ENCODE results near the gene NDUFB3.

Gene NDUFB3

DNA sequence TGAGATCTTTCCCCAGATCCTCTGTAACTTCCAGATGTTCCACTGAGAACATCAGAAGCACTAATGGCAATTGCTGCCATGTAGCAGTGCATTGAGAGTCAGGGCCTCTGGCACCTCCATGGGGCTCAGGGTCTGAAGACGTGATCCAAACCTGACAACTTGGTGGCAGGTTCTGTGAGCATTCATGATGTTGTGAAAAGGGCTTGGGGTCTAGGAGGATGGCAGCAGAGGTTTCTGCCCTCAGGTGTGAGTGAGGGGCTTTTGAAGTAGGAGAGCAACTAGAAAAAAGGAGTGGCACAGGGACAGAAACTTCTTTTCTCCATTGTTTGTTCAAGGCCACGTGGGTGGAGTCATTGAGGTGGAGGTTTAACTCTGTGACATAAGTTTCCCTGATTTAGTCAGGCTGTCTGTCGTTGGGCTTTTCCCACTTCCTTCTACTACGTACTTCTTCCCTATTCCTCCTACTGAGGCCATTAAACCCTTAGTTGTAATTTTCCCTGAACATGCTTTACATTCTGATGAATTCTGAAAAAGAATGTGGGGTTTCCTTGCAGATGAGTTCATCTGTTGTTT is 57.2 kb downstream of the NDUFB3 start:
- no peak for DNase-seq (ENCODE audit: low read depth in 2 of 2)

DNA sequence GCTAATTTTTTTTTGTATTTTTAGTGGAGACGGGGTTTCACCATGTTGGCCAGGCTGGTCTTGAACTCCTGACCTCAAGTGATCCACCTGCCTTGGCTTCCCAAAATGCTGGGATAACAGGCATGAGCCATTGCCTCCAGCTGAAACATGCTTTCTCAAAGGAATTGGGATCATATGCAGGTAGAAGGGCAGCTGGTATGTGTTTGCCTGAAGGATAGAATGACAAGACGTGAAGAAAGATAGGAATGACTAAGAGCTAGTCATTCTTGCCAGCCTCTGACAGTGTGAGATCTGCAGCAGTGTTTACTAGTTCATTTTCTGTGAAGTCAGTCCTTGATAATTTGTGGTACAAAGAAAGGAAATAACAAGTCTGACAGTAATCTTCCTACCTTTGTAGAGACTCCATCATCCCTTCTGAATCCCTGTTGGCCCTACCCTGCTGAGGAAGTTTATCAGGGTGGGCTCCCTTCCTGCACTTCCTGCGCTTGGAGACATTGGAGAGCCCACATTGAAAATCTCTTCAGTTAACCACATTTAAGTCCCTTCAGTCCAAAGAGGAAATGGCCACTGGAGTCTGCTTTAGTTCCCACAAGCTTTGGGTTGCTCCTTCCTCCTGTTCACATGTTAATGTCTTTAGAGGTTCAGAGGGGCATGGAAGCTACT is 58.9 kb downstream of the NDUFB3 start:
- DNase-seq (ENCODE audit: low read depth in 2 of 2), result no peak

DNA sequence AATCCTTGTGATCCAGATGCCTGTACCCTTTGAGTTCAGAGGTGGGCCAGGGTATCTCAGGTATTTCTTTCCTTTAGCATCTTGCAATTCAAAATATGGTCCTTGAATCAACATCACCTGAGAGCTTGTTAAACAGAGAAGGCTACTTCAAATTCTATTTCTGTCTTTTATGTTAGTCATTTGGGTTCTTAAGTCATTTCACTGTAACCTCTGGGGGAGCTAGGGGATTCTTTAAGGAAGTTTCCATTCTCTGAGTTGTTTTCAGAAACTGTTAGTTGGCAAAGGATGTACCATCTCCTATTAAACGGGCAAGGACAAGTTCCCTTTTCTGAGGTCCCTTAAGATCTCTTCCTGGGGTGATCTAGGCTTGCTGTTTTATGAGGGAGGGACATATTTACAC is 60.7 kb downstream of the NDUFB3 start:
- DNase-seq (ENCODE audit: low read depth in 2 of 2), result no peak

Data from stimulated activated CD8-positive, alpha-beta memory T cell treated with anti-CD3 and anti-CD28 coated beads, Interleukin-15, amount 100 ng/mL, for 48 hours (primary cell).